ENCODE results near the gene CACNG7. TPM values are rescaled to one million over a fixed set of nuclear protein-coding genes. Genes with fewer than 3 reads are reported as not detected.
A peak's percentile ranks its signal among the peaks of the same experiment; 100 is the strongest.

The CACNG7 gene
- total and polyA plus RNA-seq, 7 experiments from 2014 or later: not detected

- ChIA-PET POLR2A (no interaction called here), CTCF (interaction anchor here (0.6 kb wide), 1 partner anchor 10 kb away, joined by 6 read pairs; no protein-coding TSS in a partner anchor)
- Histone ChIP-seq H3K36me3 (ENCODE audit: control insufficient read depth in 2 of 3, insufficient read depth in 3 of 3, low read length in 3 of 3) (no peaks in the 10 kb centered on the region), H3K27me3 (ENCODE audit: control insufficient read depth in 2 of 2, insufficient read depth in 2 of 2, low read length in 2 of 2) (peaks cover 6 to 16% of the 10 kb centered on the region in 2 donors), H3K4me3 (ENCODE audit: low read length) (peak overlapping the region; percentile 42), H3K27ac (ENCODE audit: low read depth, low read length) (no peak overlapping the region), H3K9me3 (ENCODE audit: control insufficient read depth in 2 of 3, low read length in 3 of 3) (peaks cover 0 to 4% (median 0%) of the 10 kb centered on the region in 3 experiments), H3K4me1 (ENCODE audit: control insufficient read depth in 2 of 2, insufficient read depth in 2 of 2, low read length in 2 of 2) (peaks cover 0 to 5% of the 10 kb centered on the region in 2 donors)
- H3K4me1 Mint-ChIP-seq: peaks cover 14 to 41% (median 30%) of the 10 kb centered on the region in 7 donors
- H3K27me3 Mint-ChIP-seq: peaks cover 48 to 64% (median 56%) of the 10 kb centered on the region in 5 donors
- H3K9me3 Mint-ChIP-seq: peaks cover 0 to 24% (median 9%) of the 10 kb centered on the region in 11 donors
- peaks cover 3 to 15% (median 11%) of the 10 kb centered on the region in 5 donors for H3K36me3 Mint-ChIP-seq
- H3K27ac Mint-ChIP-seq: peak overlapping the region in 1 of 9 donors; percentile 50
- DNase-seq (peak in 4 of 9 donors; percentile 27 to 53 (median 32)), ATAC-seq (peak; percentile 66)
- peak overlapping the region; percentile 73 to 90 (median 83) for H3K4me3 Mint-ChIP-seq
- intact Hi-C loops (cut with micrococcal nuclease): loop anchor here (1.0 to 10.0 kb wide), 6 partner anchors 71 to 139 kb away; partner anchors contain the start of genes CACNG7 (in 2 of the 2), PRPF31 (in 2 of the 2), TFPT (in 2 of the 2) and MYADM (in 1 of the 2)
These were observed 69.1 kb downstream of the CACNG7 start for GRCh38 chr19:53977991-53978731.

- Mint-ChIP-seq H3K4me3 (peak overlapping the region in 9 of 10 donors; percentile 15 to 82 (median 74)), H3K4me1 (peaks cover 14 to 41% (median 30%) of the 10 kb centered on the region in 7 donors), H3K9me3 (peaks cover 0 to 25% (median 9%) of the 10 kb centered on the region in 11 donors), H3K27ac (peak overlapping the region in 1 of 9 donors; percentile 16), H3K36me3 (peaks cover 3 to 15% (median 11%) of the 10 kb centered on the region in 5 donors), H3K27me3 (peaks cover 48 to 62% (median 55%) of the 10 kb centered on the region in 5 donors)
- ATAC-seq (no peak), DNase-seq (no peak)
- no peak overlapping the region for H3K4me3 ChIP-seq (ENCODE audit: low read length)
- H3K36me3 ChIP-seq (ENCODE audit: control insufficient read depth in 2 of 3, insufficient read depth in 3 of 3, low read length in 3 of 3): no peaks in the 10 kb centered on the region
- H3K9me3 ChIP-seq (ENCODE audit: control insufficient read depth in 2 of 3, low read length in 3 of 3): peaks cover 0 to 4% (median 0%) of the 10 kb centered on the region in 3 experiments
- ChIA-PET POLR2A (no interaction called here), CTCF (interaction anchor here (0.6 kb wide), 1 partner anchor 11 kb away, joined by 6 read pairs; no protein-coding TSS in a partner anchor)
- H3K27ac ChIP-seq (ENCODE audit: low read depth, low read length): no peak overlapping the region
- peaks cover 0 to 5% of the 10 kb centered on the region in 2 donors for H3K4me1 ChIP-seq (ENCODE audit: control insufficient read depth in 2 of 2, insufficient read depth in 2 of 2, low read length in 2 of 2)
- H3K27me3 ChIP-seq (ENCODE audit: control insufficient read depth in 2 of 2, insufficient read depth in 2 of 2, low read length in 2 of 2): peaks cover 6 to 22% of the 10 kb centered on the region in 2 donors
- intact Hi-C loops (cut with micrococcal nuclease): loop anchor here (5.0 to 10.0 kb wide), 4 partner anchors 72 to 138 kb away; partner anchors contain the start of genes CACNG7 (in 2 of the 2), MYADM (in 1 of the 2), PRPF31 (in 1 of the 2) and TFPT (in 1 of the 2)
These were observed 70.1 kb downstream of the CACNG7 start for GRCh38 chr19:53978975-53979801.

GRCh38 chr19:53980539-53981375, 71.7 kb downstream of the CACNG7 start:
- no peak for ATAC-seq
- Histone ChIP-seq H3K4me3 (ENCODE audit: low read length) (no peak overlapping the region), H3K27ac (ENCODE audit: low read depth, low read length) (no peak overlapping the region), H3K9me3 (ENCODE audit: control insufficient read depth in 2 of 3, low read length in 3 of 3) (peaks cover 0 to 4% (median 0%) of the 10 kb centered on the region in 3 experiments), H3K36me3 (ENCODE audit: control insufficient read depth in 2 of 3, insufficient read depth in 3 of 3, low read length in 3 of 3) (no peaks in the 10 kb centered on the region), H3K4me1 (ENCODE audit: control insufficient read depth in 2 of 2, insufficient read depth in 2 of 2, low read length in 2 of 2) (peaks cover 0 to 5% of the 10 kb centered on the region in 2 donors), H3K27me3 (ENCODE audit: control insufficient read depth in 2 of 2, insufficient read depth in 2 of 2, low read length in 2 of 2) (peaks cover 6 to 22% of the 10 kb centered on the region in 2 donors)
- intact Hi-C loops (cut with micrococcal nuclease): no loop called here
- POLR2A ChIA-PET: no interaction called here
- Mint-ChIP-seq H3K4me3 (peak overlapping the region; percentile 39 to 82 (median 66)), H3K27ac (peak overlapping the region in 2 of 9 donors; percentile 52 to 55), H3K27me3 (peaks cover 48 to 56% (median 50%) of the 10 kb centered on the region in 5 donors), H3K9me3 (peaks cover 0 to 25% (median 9%) of the 10 kb centered on the region in 11 donors), H3K4me1 (peaks cover 14 to 41% (median 30%) of the 10 kb centered on the region in 7 donors), H3K36me3 (peaks cover 3 to 15% (median 11%) of the 10 kb centered on the region in 5 donors)
- no peak for DNase-seq
- CTCF ChIA-PET: interaction anchor here (0.6 kb wide), 1 partner anchor 33 kb away, joined by 4 read pairs; no protein-coding TSS in a partner anchor

GRCh38 chr19:53981376-53981951, 72.4 kb downstream of the CACNG7 start:
- POLR2A ChIA-PET: no interaction called here
- CTCF ChIA-PET: no interaction called here
- no peaks in the 10 kb centered on the region for H3K36me3 ChIP-seq (ENCODE audit: control insufficient read depth in 2 of 3, insufficient read depth in 3 of 3, low read length in 3 of 3)
- peaks cover 0 to 5% of the 10 kb centered on the region in 2 donors for H3K4me1 ChIP-seq (ENCODE audit: control insufficient read depth in 2 of 2, insufficient read depth in 2 of 2, low read length in 2 of 2)
- H3K9me3 ChIP-seq (ENCODE audit: control insufficient read depth in 2 of 3, low read length in 3 of 3): peaks cover 0 to 4% (median 0%) of the 10 kb centered on the region in 3 experiments
- peak overlapping the region in 9 of 10 donors; percentile 27 to 81 (median 61) for H3K4me3 Mint-ChIP-seq
- no peak overlapping the region for H3K4me3 ChIP-seq (ENCODE audit: low read length)
- intact Hi-C loops (cut with micrococcal nuclease): no loop called here
- H3K9me3 Mint-ChIP-seq: peaks cover 0 to 25% (median 9%) of the 10 kb centered on the region in 11 donors
- ATAC-seq (no peak), DNase-seq (no peak)
- H3K27ac ChIP-seq (ENCODE audit: low read depth, low read length): no peak overlapping the region
- H3K27me3 ChIP-seq (ENCODE audit: control insufficient read depth in 2 of 2, insufficient read depth in 2 of 2, low read length in 2 of 2): peaks cover 6 to 22% of the 10 kb centered on the region in 2 donors
- no peak overlapping the region for H3K27ac Mint-ChIP-seq
- peaks cover 3 to 15% (median 11%) of the 10 kb centered on the region in 5 donors for H3K36me3 Mint-ChIP-seq
- H3K4me1 Mint-ChIP-seq: peaks cover 14 to 41% (median 30%) of the 10 kb centered on the region in 7 donors
- peaks cover 45 to 49% (median 46%) of the 10 kb centered on the region in 5 donors for H3K27me3 Mint-ChIP-seq

- no peak overlapping the region for H3K4me3 ChIP-seq (ENCODE audit: low read length)
- peaks cover 14 to 41% (median 30%) of the 10 kb centered on the region in 7 donors for H3K4me1 Mint-ChIP-seq
These were observed 72.9 kb downstream of the CACNG7 start for GRCh38 chr19:53982001-53982451.

More at GRCh38 chr19:53982001-53982451, 72.9 kb downstream of the CACNG7 start:
- H3K27ac ChIP-seq (ENCODE audit: low read depth, low read length): no peak overlapping the region
- Mint-ChIP-seq H3K4me3 (peak overlapping the region in 2 of 10 donors; percentile 29 to 81), H3K27me3 (peaks cover 40 to 45% (median 41%) of the 10 kb centered on the region in 5 donors), H3K9me3 (peaks cover 0 to 25% (median 8%) of the 10 kb centered on the region in 11 donors), H3K27ac (no peak overlapping the region), H3K36me3 (peaks cover 3 to 15% (median 11%) of the 10 kb centered on the region in 5 donors)
- intact Hi-C loops (cut with micrococcal nuclease): no loop called here
- H3K9me3 ChIP-seq (ENCODE audit: control insufficient read depth in 2 of 3, low read length in 3 of 3): peaks cover 0 to 4% (median 0%) of the 10 kb centered on the region in 3 experiments
- ATAC-seq (no peak), DNase-seq (no peak)
- H3K36me3 ChIP-seq (ENCODE audit: control insufficient read depth in 2 of 3, insufficient read depth in 3 of 3, low read length in 3 of 3): no peaks in the 10 kb centered on the region
- H3K4me1 ChIP-seq (ENCODE audit: control insufficient read depth in 2 of 2, insufficient read depth in 2 of 2, low read length in 2 of 2): peaks cover 0 to 5% of the 10 kb centered on the region in 2 donors
- H3K27me3 ChIP-seq (ENCODE audit: control insufficient read depth in 2 of 2, insufficient read depth in 2 of 2, low read length in 2 of 2): peaks cover 6 to 22% of the 10 kb centered on the region in 2 donors
- POLR2A ChIA-PET: no interaction called here
- CTCF ChIA-PET: no interaction called here
